ENCODE data around the gene PPIP5K1. TPM values are rescaled to one million over a fixed set of nuclear protein-coding genes. Genes with fewer than 3 reads are reported as not detected.

Gene PPIP5K1
- total RNA-seq, 2 experiments from 2014 or later = 67.5 to 89.8 TPM

DNA sequence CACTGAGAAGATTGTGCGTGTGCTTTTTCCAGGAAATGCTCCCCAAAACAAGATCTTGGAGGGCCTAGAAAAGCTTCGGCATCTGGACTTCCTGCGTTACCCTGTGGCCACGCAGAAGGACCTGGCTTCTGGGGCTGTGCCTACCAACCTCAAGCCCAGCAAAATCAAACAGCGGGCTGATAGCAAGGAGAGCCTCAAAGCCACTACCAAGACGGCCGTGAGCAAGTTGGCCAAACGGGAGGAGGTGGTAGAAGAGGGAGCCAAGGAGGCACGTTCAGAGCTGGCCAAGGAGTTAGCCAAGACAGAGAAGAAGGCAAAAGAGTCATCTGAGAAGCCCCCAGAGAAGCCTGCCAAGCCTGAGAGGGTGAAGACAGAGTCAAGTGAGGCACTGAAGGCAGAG is 67.8 kb downstream of the PPIP5K1 start:
- no TSS peak for BruUV-seq (replicated peaks)
- H3K4me3 ChIP-seq (ENCODE audit: low read depth, low read length, poor library complexity, severe bottlenecking) = no peak overlapping the region
- no peak overlapping the region for H3K4me2 ChIP-seq (ENCODE audit: low read length)
- H2AFZ ChIP-seq (ENCODE audit: low read length) = no peak overlapping the region
- H3K9me2 ChIP-seq (ENCODE audit: insufficient read depth, low read length) = no peaks in the 10 kb centered on the region
- peaks cover 33% of the 10 kb centered on the region for H3K4me1 ChIP-seq (ENCODE audit: insufficient read depth, low read length, poor library complexity, severe bottlenecking)
- peaks cover 5% of the 10 kb centered on the region; the same call in 1 of the 2 replicates for H3K36me3 ChIP-seq (ENCODE audit: insufficient read depth, low read length)
- no peaks in the 10 kb centered on the region for H3K79me2 ChIP-seq (ENCODE audit: insufficient read depth, low read depth, low read length)
- ChIA-PET CTCF (ENCODE audit: unreplicated experiment) (no interaction called here), POLR2A (interaction anchor here (0.9 to 1.1 kb wide), 2 partner anchors 11 to 249 kb away, joined by 4 read pairs; no protein-coding TSS in a partner anchor)
- H3K9me3 ChIP-seq (ENCODE audit: low read length) = no peaks in the 10 kb centered on the region
- no peak for DNase-seq (ENCODE audit: low spot score)
- intact Hi-C loops (cut with micrococcal nuclease; ENCODE audit: unreplicated experiment) = no loop called here
- no peak overlapping the region for H3K27ac ChIP-seq (ENCODE audit: low read depth, low read length, poor library complexity, severe bottlenecking)
- TF ChIP-seq, protein P1, sequence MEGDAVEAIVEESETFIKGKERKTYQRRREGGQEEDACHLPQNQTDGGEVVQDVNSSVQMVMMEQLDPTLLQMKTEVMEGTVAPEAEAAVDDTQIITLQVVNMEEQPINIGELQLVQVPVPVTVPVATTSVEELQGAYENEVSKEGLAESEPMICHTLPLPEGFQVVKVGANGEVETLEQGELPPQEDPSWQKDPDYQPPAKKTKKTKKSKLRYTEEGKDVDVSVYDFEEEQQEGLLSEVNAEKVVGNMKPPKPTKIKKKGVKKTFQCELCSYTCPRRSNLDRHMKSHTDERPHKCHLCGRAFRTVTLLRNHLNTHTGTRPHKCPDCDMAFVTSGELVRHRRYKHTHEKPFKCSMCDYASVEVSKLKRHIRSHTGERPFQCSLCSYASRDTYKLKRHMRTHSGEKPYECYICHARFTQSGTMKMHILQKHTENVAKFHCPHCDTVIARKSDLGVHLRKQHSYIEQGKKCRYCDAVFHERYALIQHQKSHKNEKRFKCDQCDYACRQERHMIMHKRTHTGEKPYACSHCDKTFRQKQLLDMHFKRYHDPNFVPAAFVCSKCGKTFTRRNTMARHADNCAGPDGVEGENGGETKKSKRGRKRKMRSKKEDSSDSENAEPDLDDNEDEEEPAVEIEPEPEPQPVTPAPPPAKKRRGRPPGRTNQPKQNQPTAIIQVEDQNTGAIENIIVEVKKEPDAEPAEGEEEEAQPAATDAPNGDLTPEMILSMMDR (conservative IDR thresholded peaks at IDR 0.05; ENCODE audit: low read length) = no peak
- no peak for TF ChIP-seq EZH2phosphoT487 (IDR thresholded peaks at IDR 0.05; ENCODE audit: borderline replicate concordance, low read depth, low read length)
- H4K20me1 ChIP-seq (ENCODE audit: insufficient read depth, low read length) = no peaks in the 10 kb centered on the region

DNA sequence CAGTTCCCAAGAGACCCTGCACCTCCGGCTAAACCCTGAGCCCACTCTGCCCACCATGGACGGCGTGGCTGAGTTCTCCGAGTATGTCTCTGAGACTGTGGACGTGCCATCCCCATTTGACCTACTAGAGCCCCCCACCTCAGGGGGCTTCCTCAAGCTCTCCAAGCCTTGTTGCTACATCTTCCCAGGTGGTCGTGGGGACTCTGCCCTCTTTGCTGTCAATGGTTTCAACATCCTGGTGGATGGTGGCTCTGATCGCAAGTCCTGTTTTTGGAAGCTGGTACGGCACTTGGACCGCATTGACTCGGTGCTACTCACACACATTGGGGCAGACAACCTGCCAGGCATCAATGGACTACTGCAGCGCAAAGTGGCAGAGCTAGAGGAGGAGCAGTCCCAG is 68.6 kb downstream of the PPIP5K1 start:
- TF ChIP-seq, protein P1 (conservative IDR thresholded peaks at IDR 0.05; ENCODE audit: low read length) = no peak
- TF ChIP-seq EZH2phosphoT487 (IDR thresholded peaks at IDR 0.05; ENCODE audit: borderline replicate concordance, low read depth, low read length) = no peak
- no peak overlapping the region for H3K4me2 ChIP-seq (ENCODE audit: low read length)
- no peaks in the 10 kb centered on the region for H3K9me3 ChIP-seq (ENCODE audit: low read length)
- peaks cover 5% of the 10 kb centered on the region; the same call in 1 of the 2 replicates for H3K36me3 ChIP-seq (ENCODE audit: insufficient read depth, low read length)
- no peak for DNase-seq (ENCODE audit: low spot score)
- no TSS peak for BruUV-seq (replicated peaks)
- no peak overlapping the region for H3K27ac ChIP-seq (ENCODE audit: low read depth, low read length, poor library complexity, severe bottlenecking)
- H2AFZ ChIP-seq (ENCODE audit: low read length) = no peak overlapping the region
- H3K4me3 ChIP-seq (ENCODE audit: low read depth, low read length, poor library complexity, severe bottlenecking) = no peak overlapping the region
- POLR2A ChIA-PET = no interaction called here
- intact Hi-C loops (cut with micrococcal nuclease; ENCODE audit: unreplicated experiment) = no loop called here
- H3K9me2 ChIP-seq (ENCODE audit: insufficient read depth, low read length) = no peaks in the 10 kb centered on the region
- CTCF ChIA-PET (ENCODE audit: unreplicated experiment) = no interaction called here
- H3K4me1 ChIP-seq (ENCODE audit: insufficient read depth, low read length, poor library complexity, severe bottlenecking) = peaks cover 41% of the 10 kb centered on the region
- H3K79me2 ChIP-seq (ENCODE audit: insufficient read depth, low read depth, low read length) = no peaks in the 10 kb centered on the region
- H4K20me1 ChIP-seq (ENCODE audit: insufficient read depth, low read length) = no peaks in the 10 kb centered on the region

DNA sequence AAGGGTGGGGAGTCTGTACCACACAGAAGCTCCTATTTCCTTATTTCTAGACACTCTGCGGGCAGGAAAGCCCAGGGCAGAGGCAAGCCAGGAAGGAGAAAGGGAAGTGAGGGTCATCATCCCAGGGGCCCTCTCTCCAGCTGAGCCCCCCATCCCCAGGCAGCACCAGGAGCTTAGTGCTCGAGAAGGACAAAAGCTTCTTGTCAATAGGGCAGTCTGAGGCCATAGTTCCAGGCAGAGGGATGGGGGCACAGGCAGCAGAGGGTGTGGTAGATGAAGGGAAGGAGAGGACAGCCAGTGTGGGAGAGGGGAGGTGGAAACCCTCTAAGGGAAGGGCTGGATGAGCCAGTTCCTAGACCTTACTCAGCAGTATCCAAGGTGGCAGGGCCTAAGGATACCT is 69.9 kb downstream of the PPIP5K1 start:
- BruUV-seq (replicated peaks) = no TSS peak
- Histone ChIP-seq H3K27ac (ENCODE audit: low read depth, low read length, poor library complexity, severe bottlenecking) (no peak overlapping the region), H3K9me2 (ENCODE audit: insufficient read depth, low read length) (no peaks in the 10 kb centered on the region), H3K36me3 (ENCODE audit: insufficient read depth, low read length) (peaks cover 5% of the 10 kb centered on the region; the same call in 1 of the 2 replicates), H4K20me1 (ENCODE audit: insufficient read depth, low read length) (no peaks in the 10 kb centered on the region), H2AFZ (ENCODE audit: low read length) (no peak overlapping the region), H3K4me1 (ENCODE audit: insufficient read depth, low read length, poor library complexity, severe bottlenecking) (peaks cover 46% of the 10 kb centered on the region), H3K4me2 (ENCODE audit: low read length) (no peak overlapping the region), H3K4me3 (ENCODE audit: low read depth, low read length, poor library complexity, severe bottlenecking) (no peak overlapping the region), H3K9me3 (ENCODE audit: low read length) (no peaks in the 10 kb centered on the region), H3K79me2 (ENCODE audit: insufficient read depth, low read depth, low read length) (no peaks in the 10 kb centered on the region)
- no peak for DNase-seq (ENCODE audit: low spot score)
- POLR2A ChIA-PET = no interaction called here
- CTCF ChIA-PET (ENCODE audit: unreplicated experiment) = no interaction called here
- TF ChIP-seq, protein P1 (conservative IDR thresholded peaks at IDR 0.05; ENCODE audit: low read length) = no peak
- no peak for TF ChIP-seq EZH2phosphoT487 (IDR thresholded peaks at IDR 0.05; ENCODE audit: borderline replicate concordance, low read depth, low read length)
- intact Hi-C loops (cut with micrococcal nuclease; ENCODE audit: unreplicated experiment) = no loop called here
